Fibroblast of lung (primary cell): ENCODE measurements around the gene YIPF4. TPM values are rescaled to one million over a fixed set of nuclear protein-coding genes. Genes with fewer than 3 reads are reported as not detected.
"Not testable (repeated sequence)": the region's sequence is repeated elsewhere in the genome, so short reads cannot be mapped to it uniquely, and the experiment has no call there.

Experiments used
- DNase-seq, 2 donors: peaks; one replicate each; pipeline versions ENCODE4 v3.0.0 to v3.0.0-alpha.2; 2010; ENCODE audit warnings: low read depth in 2 of 2
- H2AFZ ChIP-seq: 2 replicates; pipeline ENCODE4 v1.5.1; 2012; ENCODE audit warnings: low read length, control low read depth, inconsistent platforms
- H3K27ac ChIP-seq: 2 replicates; pipeline ENCODE4 v1.5.1; 2011; ENCODE audit warnings: low read length, control low read depth; ENCODE audit not compliant: insufficient read depth
- H3K27me3 ChIP-seq: 2 replicates; pipeline ENCODE4 v1.5.1; 2011; ENCODE audit warnings: mild to moderate bottlenecking, low read length; ENCODE audit not compliant: control insufficient read depth, insufficient read depth
- H3K36me3 ChIP-seq: 2 replicates; pipeline ENCODE4 v1.5.1; 2011; ENCODE audit warnings: low read length; ENCODE audit not compliant: control insufficient read depth, insufficient read depth
- H3K4me1 ChIP-seq: 2 replicates; pipeline ENCODE4 v1.5.1; 2011; ENCODE audit warnings: low read length; ENCODE audit not compliant: control insufficient read depth, insufficient read depth; ENCODE audit errors: extremely low read depth
- H3K4me2 ChIP-seq: 2 replicates; pipeline ENCODE4 v1.5.1; 2011; ENCODE audit warnings: low read length, control low read depth; ENCODE audit not compliant: insufficient read depth; ENCODE audit errors: extremely low read depth
- H3K4me3 ChIP-seq, 4 experiments: fragments of 200-600 bp in 1 of 4; sonication (generic) in 1 of 4; replicated peaks in 1 of 4; 2 replicates each; pipeline ENCODE4 v1.5.1; 2011 to 2016; ENCODE audit warnings: low read length in 4 of 4, low read depth in 3 of 4, mild to moderate bottlenecking in 3 of 4, control low read depth in 2 of 4, inconsistent platforms in 1 of 4, mixed read lengths in 1 of 4; ENCODE audit not compliant: insufficient read depth in 1 of 4; ENCODE audit errors: control extremely low read depth in 1 of 4
- H3K79me2 ChIP-seq: 2 replicates; pipeline ENCODE4 v1.5.1; 2012; ENCODE audit warnings: mild to moderate bottlenecking, low read length, inconsistent platforms; ENCODE audit not compliant: control insufficient read depth, insufficient read depth
- H3K9ac ChIP-seq: 2 replicates; pipeline ENCODE4 v1.5.1; 2011; ENCODE audit warnings: mild to moderate bottlenecking, low read length, control low read depth; ENCODE audit not compliant: insufficient read depth
- H3K9me3 ChIP-seq: 2 replicates; pipeline ENCODE4 v1.5.1; 2012; ENCODE audit warnings: low read depth, low read length; ENCODE audit not compliant: control insufficient read depth, insufficient read depth
- H4K20me1 ChIP-seq: 2 replicates; pipeline ENCODE4 v1.5.1; 2011; ENCODE audit warnings: low read length; ENCODE audit not compliant: control insufficient read depth, insufficient read depth; ENCODE audit errors: extremely low read depth
- EZH2 ChIP-seq: IDR thresholded peaks from 2 replicates; pipeline ENCODE4 v1.5.1; 2012; ENCODE audit warnings: low read length, control low read depth, mild to moderate bottlenecking; ENCODE audit errors: missing control alignments
- polyA plus RNA-seq, 2 donors: library from polyadenylated mRNA; depleted of rRNA in 1 of 2; stranded (reverse) in 1 of 2; unstranded in 1 of 2; fragments of >200 nt; gene quantifications; 2 replicates each; pipeline ENCODE4 v1.2.1, GENCODE V29; 2011 to 2012; ENCODE audit warnings: missing spikeins in 1 of 2
- total RNA-seq: library from RNA; depleted of rRNA; stranded (reverse); fragments of >200 nt; gene quantifications from 2 replicates; pipeline ENCODE4 v1.2.1, GENCODE V29; 2014
- TF ChIP-seq, protein P1 (sequence below), 2 donors: IDR thresholded peaks in 1 of 2; conservative IDR thresholded peaks in 1 of 2; 1 replicate in 1 of 2; 2 replicates in 1 of 2; pipeline ENCODE4 v1.5.1; 2011 to 2012; ENCODE audit warnings: low read length in 2 of 2, control low read depth in 1 of 2, inconsistent platforms in 1 of 2, low read depth in 1 of 2, mild to moderate bottlenecking in 1 of 2

Gene YIPF4
- total and polyA plus RNA-seq, 2 donors (not counting 1 experiment from before 2014, with no cell fraction given), result 17.2 to 23.3 TPM

DNA sequence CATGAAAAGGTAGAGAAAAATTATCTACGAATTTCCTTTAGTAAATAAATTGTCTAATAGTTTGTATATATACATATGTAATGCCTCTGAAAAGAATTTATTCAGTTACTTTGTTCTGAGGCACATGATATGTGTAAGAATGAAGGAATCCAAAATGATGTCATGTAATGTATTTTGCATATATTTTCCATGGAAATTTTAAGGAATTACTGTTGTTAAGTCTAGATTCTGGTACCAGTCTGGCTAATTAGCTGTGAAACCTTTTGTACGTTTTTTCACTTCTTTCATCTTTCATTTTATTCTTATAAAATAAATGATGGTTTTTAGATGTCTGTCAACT, 12.3 kb downstream of the YIPF4 start:
- no peak overlapping the region for H2AFZ ChIP-seq
- H3K9me3 ChIP-seq, result no peaks in the 10 kb centered on the region
- peaks cover 2% of the 10 kb centered on the region for H3K4me1 ChIP-seq
- H3K27ac ChIP-seq, result no peak overlapping the region
- no peaks in the 10 kb centered on the region for H3K27me3 ChIP-seq
- TF ChIP-seq, protein P1, sequence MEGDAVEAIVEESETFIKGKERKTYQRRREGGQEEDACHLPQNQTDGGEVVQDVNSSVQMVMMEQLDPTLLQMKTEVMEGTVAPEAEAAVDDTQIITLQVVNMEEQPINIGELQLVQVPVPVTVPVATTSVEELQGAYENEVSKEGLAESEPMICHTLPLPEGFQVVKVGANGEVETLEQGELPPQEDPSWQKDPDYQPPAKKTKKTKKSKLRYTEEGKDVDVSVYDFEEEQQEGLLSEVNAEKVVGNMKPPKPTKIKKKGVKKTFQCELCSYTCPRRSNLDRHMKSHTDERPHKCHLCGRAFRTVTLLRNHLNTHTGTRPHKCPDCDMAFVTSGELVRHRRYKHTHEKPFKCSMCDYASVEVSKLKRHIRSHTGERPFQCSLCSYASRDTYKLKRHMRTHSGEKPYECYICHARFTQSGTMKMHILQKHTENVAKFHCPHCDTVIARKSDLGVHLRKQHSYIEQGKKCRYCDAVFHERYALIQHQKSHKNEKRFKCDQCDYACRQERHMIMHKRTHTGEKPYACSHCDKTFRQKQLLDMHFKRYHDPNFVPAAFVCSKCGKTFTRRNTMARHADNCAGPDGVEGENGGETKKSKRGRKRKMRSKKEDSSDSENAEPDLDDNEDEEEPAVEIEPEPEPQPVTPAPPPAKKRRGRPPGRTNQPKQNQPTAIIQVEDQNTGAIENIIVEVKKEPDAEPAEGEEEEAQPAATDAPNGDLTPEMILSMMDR (conservative IDR thresholded peaks at IDR 0.05 in 1 of 2, IDR thresholded peaks at IDR 0.05 in 1 of 2; ENCODE audit: low read depth in 1 of 2, low read length in 2 of 2), result no peak
- no peak for TF ChIP-seq EZH2
- H3K4me2 ChIP-seq, result no peak overlapping the region
- H3K9ac ChIP-seq, result no peak overlapping the region
- no peaks in the 10 kb centered on the region for H3K36me3 ChIP-seq
- peaks cover 15% of the 10 kb centered on the region for H3K79me2 ChIP-seq
- peak in 1 of 2 donors; percentile 13 for DNase-seq
- no peaks in the 10 kb centered on the region for H4K20me1 ChIP-seq
- no peak overlapping the region for H3K4me3 ChIP-seq

DNA sequence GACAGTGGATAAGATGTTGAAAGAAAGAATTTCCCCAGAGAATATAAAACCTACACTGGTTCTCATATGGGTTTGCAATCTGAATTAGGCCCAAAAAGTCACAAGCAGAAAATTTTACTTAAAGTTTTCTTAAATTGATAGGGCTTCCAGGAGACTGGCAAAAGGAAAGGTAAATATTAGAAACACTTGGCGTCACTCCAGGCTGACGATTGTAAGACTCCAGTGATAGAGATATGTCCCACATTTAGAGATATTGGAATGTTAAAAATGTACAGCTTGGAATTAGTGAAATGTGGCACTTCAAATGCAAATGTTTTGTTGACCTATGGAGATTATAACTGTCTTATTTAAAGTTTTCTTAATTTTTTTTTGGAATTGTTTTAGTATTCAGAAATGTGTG, 14.0 kb downstream of the YIPF4 start:
- H3K4me3 ChIP-seq, result no peak overlapping the region
- no peak for TF ChIP-seq EZH2
- TF ChIP-seq, protein P1 (conservative IDR thresholded peaks at IDR 0.05 in 1 of 2, IDR thresholded peaks at IDR 0.05 in 1 of 2; ENCODE audit: low read depth in 1 of 2, low read length in 2 of 2), result no peak
- H3K36me3 ChIP-seq, result no peaks in the 10 kb centered on the region
- H2AFZ ChIP-seq, result no peak overlapping the region
- H3K9me3 ChIP-seq, result no peaks in the 10 kb centered on the region
- no peak for DNase-seq
- no peaks in the 10 kb centered on the region for H3K27me3 ChIP-seq
- H3K9ac ChIP-seq, result no peak overlapping the region
- H3K79me2 ChIP-seq, result peaks cover 11% of the 10 kb centered on the region
- H4K20me1 ChIP-seq, result no peaks in the 10 kb centered on the region
- H3K27ac ChIP-seq, result no peak overlapping the region
- no peak overlapping the region for H3K4me2 ChIP-seq
- H3K4me1 ChIP-seq, result peaks cover 2% of the 10 kb centered on the region

DNA sequence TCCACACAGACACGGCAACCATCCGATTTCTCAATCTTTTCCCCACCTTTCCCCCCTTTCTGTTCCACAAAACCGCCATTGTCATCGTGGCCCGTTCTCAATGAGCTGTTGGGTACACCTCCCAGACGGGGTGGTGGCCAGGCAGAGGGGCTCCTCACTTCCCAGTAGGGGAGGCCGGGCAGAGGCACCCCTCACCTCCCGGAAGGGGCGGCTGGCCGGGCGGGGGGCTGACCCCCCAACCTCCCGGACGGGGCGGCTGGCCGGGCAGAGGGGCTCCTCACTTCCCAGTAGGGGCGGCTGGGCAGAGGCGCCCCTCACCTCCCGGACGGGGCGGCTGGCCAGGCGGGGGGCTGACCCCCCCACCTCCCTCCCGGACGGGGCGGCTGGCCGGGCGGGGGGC, 15.8 kb downstream of the YIPF4 start:
- not testable (repeated sequence) for H4K20me1 ChIP-seq, H3K4me1 ChIP-seq, H3K27ac ChIP-seq, H3K36me3 ChIP-seq, H3K4me2 ChIP-seq, H3K27me3 ChIP-seq, H2AFZ ChIP-seq, H3K9ac ChIP-seq, DNase-seq, H3K9me3 ChIP-seq, H3K4me3 ChIP-seq, H3K79me2 ChIP-seq

DNA sequence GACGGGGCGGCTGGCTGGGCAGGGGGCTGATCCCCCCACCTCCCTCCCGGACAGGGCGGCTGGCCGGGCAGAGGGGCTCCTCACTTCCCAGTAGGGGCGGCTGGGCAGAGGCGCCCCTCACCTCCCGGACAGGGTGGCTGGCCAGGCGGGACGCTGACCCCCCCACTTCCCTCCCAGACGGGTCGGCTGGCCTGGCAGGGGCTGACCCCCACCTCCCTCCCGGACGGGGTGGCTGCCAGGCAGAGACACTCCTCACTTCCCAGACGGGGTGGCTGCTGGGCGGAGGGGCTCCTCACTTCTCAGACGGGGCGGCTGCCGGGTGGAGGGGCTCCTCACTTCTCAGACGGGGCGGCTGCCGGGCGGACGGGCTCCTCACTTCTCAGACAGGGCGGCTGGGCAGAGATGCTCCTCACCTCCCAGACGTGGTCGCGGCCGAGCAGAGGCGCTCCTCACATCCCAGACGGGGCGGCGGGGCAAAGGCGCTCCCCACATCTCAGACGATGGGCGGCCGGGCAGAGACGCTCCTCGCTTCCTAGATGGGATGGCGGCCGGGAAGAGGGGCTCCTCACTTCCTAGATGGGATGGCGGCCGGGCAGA, 16.4 kb downstream of the YIPF4 start:
- DNase-seq, H3K9me3 ChIP-seq, H3K79me2 ChIP-seq, H3K4me1 ChIP-seq, H2AFZ ChIP-seq, H3K27ac ChIP-seq, H3K4me2 ChIP-seq, H3K36me3 ChIP-seq, H4K20me1 ChIP-seq, H3K9ac ChIP-seq, H3K27me3 ChIP-seq, H3K4me3 ChIP-seq: not testable (repeated sequence)
